RWPE2 (cell line): ENCODE results near the gene SEPTIN2.
A peak's percentile ranks its signal among the peaks of the same experiment; 100 is the strongest.
"Not testable (repeated sequence)": the region's sequence is repeated elsewhere in the genome, so short reads cannot be mapped to it uniquely, and the experiment has no call there.

ENCODE experiments used
- ATAC-seq: fragments of 200-7000 bp; cut with Tn5 transposase; 3 replicates; pipeline ENCODE4 v1.9.1; 2021; ENCODE audit warnings: low read depth
- DNase-seq: peaks from one replicate; pipeline ENCODE4 v3.0.0-alpha.2; 2020; ENCODE audit warnings: low spot score
- H3K27ac ChIP-seq: fragments of 450-650 bp; 2 replicates; pipeline ENCODE4 v1.5.1; 2017; ENCODE audit warnings: mild to moderate bottlenecking; ENCODE audit not compliant: poor library complexity, severe bottlenecking
- H3K27me3 ChIP-seq: fragments of 250-450 bp; sonication (Bioruptor Pico); 2 replicates; pipeline ENCODE4 v1.5.1; 2021; ENCODE audit warnings: mild to moderate bottlenecking, moderate library complexity; ENCODE audit not compliant: insufficient read depth, poor library complexity, severe bottlenecking
- H3K36me3 ChIP-seq: fragments of 250-450 bp; sonication (Bioruptor Pico); 2 replicates; pipeline ENCODE4 v1.5.1; 2020; ENCODE audit warnings: low read depth, mild to moderate bottlenecking, moderate library complexity
- H3K4me1 ChIP-seq: fragments of 250-450 bp; sonication (Bioruptor Pico); 2 replicates; pipeline ENCODE4 v1.5.1; 2021; ENCODE audit warnings: mild to moderate bottlenecking, moderate library complexity; ENCODE audit not compliant: insufficient read depth, poor library complexity, severe bottlenecking
- H3K4me3 ChIP-seq: fragments of 250-450 bp; sonication (Bioruptor Pico); 2 replicates; pipeline ENCODE4 v1.5.1; 2021; ENCODE audit warnings: mild to moderate bottlenecking, moderate library complexity; ENCODE audit not compliant: severe bottlenecking
- H3K9me3 ChIP-seq: fragments of 250-450 bp; sonication (Bioruptor Pico); 2 replicates; pipeline ENCODE4 v1.5.1; 2021; ENCODE audit warnings: mild to moderate bottlenecking, moderate library complexity; ENCODE audit not compliant: severe bottlenecking
- CTCF ChIP-seq: fragments of 450-650 bp; IDR thresholded peaks from one replicate; pipeline ENCODE4 v1.5.1; 2017; ENCODE audit warnings: mild to moderate bottlenecking, moderate library complexity; ENCODE audit not compliant: poor library complexity, severe bottlenecking

SEPTIN2 gene

DNA sequence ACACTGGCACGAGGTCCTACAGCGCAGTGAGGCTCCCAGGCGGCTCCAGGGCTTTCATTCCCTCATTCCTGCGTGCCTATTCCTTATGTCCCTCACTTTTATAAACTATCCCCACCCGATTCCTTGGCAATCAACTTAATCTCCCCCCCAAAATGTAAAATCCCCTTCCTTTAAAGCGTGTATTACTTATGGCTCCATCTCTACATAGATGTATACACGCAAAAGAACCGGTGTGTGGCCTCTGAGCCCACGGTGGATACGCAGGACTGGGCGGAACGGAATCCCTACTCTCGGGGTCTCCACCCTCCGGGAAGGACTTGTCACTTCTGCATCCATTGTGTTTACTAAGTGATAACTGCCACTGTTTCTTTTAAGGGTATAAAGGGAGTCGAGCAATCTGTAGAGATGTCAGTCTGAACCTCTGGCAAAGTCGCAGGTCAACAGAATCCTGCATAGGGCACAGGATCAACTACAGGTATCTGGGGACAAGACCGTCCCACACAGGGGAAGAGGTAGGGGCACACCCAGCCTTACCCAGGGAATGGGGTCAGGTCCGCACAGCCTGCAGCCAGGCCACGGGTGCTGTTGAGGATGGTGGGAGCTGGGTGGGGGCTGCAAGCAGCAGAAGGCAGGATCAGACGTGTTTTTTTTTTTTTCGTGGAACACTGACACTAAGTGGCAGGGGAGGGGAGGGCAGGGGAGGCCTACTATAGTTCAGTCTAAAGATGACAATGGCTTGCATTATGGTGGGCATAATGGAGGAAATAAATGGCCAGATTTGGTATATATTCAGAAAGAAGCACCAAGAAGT lies 42.3 kb upstream of the SEPTIN2 start:
- Histone ChIP-seq H3K4me3 (peak overlapping the region; percentile 98), H3K27me3 (no peaks in the 10 kb centered on the region), H3K27ac (peak overlapping the region; percentile 77), H3K36me3 (peaks cover 26% of the 10 kb centered on the region), H3K4me1 (peaks cover 8% of the 10 kb centered on the region), H3K9me3 (no peaks in the 10 kb centered on the region)
- ATAC-seq (peak; percentile 13; the same call in 1 of the 3 replicates), DNase-seq (no peak)
- TF ChIP-seq CTCF: no peak

DNA sequence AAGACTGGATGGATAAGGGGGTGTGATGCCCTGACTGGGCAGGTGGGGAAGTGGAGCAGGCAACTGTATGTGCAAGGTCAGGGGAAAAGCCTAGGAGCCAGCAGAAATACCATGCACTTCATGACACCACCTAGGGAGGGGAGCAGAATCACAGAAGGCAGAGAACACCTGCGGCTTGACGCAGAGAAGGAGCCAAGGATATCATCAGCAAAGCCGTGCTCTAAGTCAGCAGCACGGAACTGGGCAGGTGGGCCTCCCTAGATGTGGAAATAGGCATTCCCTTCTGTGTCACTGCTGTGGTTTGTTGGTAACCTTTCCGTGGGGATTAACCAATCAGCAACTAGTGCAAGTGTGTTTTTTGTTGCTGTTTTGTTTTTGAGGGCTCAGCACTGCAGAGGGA lies 41.6 kb upstream of the SEPTIN2 start:
- no peak for TF ChIP-seq CTCF
- ATAC-seq (peak; percentile 10; the same call in 1 of the 3 replicates), DNase-seq (no peak)
- no peaks in the 10 kb centered on the region for H3K9me3 ChIP-seq
- peak overlapping the region; percentile 77 for H3K27ac ChIP-seq
- peaks cover 8% of the 10 kb centered on the region for H3K4me1 ChIP-seq
- H3K4me3 ChIP-seq: no peak overlapping the region
- H3K36me3 ChIP-seq: peaks cover 19% of the 10 kb centered on the region
- no peaks in the 10 kb centered on the region for H3K27me3 ChIP-seq

GRCh38 chr2:241275504-241275903 lies 40.2 kb upstream of the SEPTIN2 start:
- no peak overlapping the region for H3K27ac ChIP-seq
- peaks cover 8% of the 10 kb centered on the region for H3K4me1 ChIP-seq
- DNase-seq: no peak
- no peak overlapping the region for H3K4me3 ChIP-seq
- no peak for TF ChIP-seq CTCF
- no peak for ATAC-seq
- peaks cover 15% of the 10 kb centered on the region for H3K36me3 ChIP-seq
- no peaks in the 10 kb centered on the region for H3K27me3 ChIP-seq
- no peaks in the 10 kb centered on the region for H3K9me3 ChIP-seq

DNA sequence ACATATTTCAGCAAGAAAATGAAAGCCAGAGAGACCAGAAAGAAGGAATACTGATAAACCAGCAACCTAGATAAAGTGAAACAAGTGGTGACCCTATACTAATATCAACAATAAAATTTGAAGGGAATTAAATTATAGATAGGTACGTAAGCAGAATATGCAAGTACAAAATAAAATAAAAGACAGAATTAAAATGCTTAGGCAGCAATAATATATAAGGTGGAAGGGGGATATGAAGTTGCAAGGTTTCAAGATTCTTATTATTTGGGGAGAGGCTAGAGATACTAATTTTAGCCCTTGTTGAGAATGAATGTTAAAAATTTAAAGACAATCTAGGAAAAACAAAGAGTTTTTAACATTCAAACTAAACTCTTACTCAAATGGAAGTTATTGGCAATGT lies 39.8 kb upstream of the SEPTIN2 start:
- TF ChIP-seq CTCF: no peak
- ATAC-seq: no peak

GRCh38 chr2:241278306-241278705 lies 37.4 kb upstream of the SEPTIN2 start:
- peaks cover 23% of the 10 kb centered on the region; the same call in 1 of the 2 replicates for H3K36me3 ChIP-seq
- not testable (repeated sequence) for H3K9me3 ChIP-seq, H3K4me1 ChIP-seq, H3K27ac ChIP-seq, ATAC-seq, DNase-seq, H3K27me3 ChIP-seq, H3K4me3 ChIP-seq

More for the DNA sequence above, 39.8 kb upstream of the SEPTIN2 start:
- Histone ChIP-seq H3K4me1 (peaks cover 8% of the 10 kb centered on the region), H3K9me3 (no peaks in the 10 kb centered on the region), H3K27me3 (no peaks in the 10 kb centered on the region), H3K4me3 (no peak overlapping the region), H3K27ac (no peak overlapping the region), H3K36me3 (peaks cover 16% of the 10 kb centered on the region)
- DNase-seq: no peak
